ENCODE data around the gene UPK1A.

UPK1A gene

GRCh38 chr19:35636651-35637050, 29.7 kb upstream of the UPK1A start:
- H3K9ac ChIP-seq (ENCODE audit: low read depth, low read length) = no peak overlapping the region
- no peaks in the 10 kb centered on the region for H3K4me1 ChIP-seq (ENCODE audit: insufficient read depth, low read length)
- H3K9me3 ChIP-seq (ENCODE audit: insufficient read depth, low read depth, low read length) = no peaks in the 10 kb centered on the region
- no peak overlapping the region for H3K27ac ChIP-seq (ENCODE audit: low read length)
- no peaks in the 10 kb centered on the region for H3K27me3 ChIP-seq (ENCODE audit: insufficient read depth, low read length)
- no peak overlapping the region for H3K4me3 ChIP-seq (ENCODE audit: low read length)
- peaks cover 66% of the 10 kb centered on the region for H3K36me3 ChIP-seq (ENCODE audit: insufficient read depth, low read depth, low read length)

DNA sequence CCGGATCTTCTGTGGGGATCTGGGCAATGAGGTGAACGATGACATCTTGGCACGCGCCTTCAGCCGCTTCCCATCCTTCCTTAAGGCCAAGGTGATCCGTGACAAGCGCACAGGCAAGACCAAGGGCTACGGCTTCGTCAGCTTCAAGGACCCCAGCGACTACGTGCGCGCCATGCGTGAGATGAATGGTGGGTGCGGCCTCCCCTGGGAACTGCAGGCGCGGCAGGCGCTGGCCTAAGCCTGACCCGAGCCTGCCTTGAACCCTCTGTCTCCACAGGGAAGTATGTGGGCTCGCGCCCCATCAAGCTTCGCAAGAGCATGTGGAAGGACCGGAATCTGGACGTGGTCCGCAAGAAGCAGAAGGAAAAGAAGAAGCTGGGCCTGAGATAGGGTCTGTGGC, 29.2 kb upstream of the UPK1A start:
- Histone ChIP-seq H3K36me3 (ENCODE audit: insufficient read depth, low read depth, low read length) (peaks cover 61% of the 10 kb centered on the region), H3K4me1 (ENCODE audit: insufficient read depth, low read length) (peaks cover 4% of the 10 kb centered on the region; the same call in 1 of the 2 replicates), H3K9me3 (ENCODE audit: insufficient read depth, low read depth, low read length) (no peaks in the 10 kb centered on the region), H3K9ac (ENCODE audit: low read depth, low read length) (no peak overlapping the region), H3K4me3 (ENCODE audit: low read length) (no peak overlapping the region), H3K27me3 (ENCODE audit: insufficient read depth, low read length) (peaks cover 4% of the 10 kb centered on the region; the same call in 1 of the 2 replicates), H3K27ac (ENCODE audit: low read length) (no peak overlapping the region)

GRCh38 chr19:35639321-35639639, 27.0 kb upstream of the UPK1A start:
- Histone ChIP-seq H3K27ac (ENCODE audit: low read length) (no peak overlapping the region), H3K36me3 (ENCODE audit: insufficient read depth, low read depth, low read length) (peaks cover 41% of the 10 kb centered on the region), H3K4me3 (ENCODE audit: low read length) (no peak overlapping the region; the same call in 1 of the 2 replicates), H3K27me3 (ENCODE audit: insufficient read depth, low read length) (peaks cover 13% of the 10 kb centered on the region; the same call in 1 of the 2 replicates), H3K9ac (ENCODE audit: low read depth, low read length) (peak overlapping the region; percentile 42; the same call in 1 of the 2 replicates), H3K4me1 (ENCODE audit: insufficient read depth, low read length) (peaks cover 7% of the 10 kb centered on the region; the same call in 1 of the 2 replicates), H3K9me3 (ENCODE audit: insufficient read depth, low read depth, low read length) (no peaks in the 10 kb centered on the region)

DNA sequence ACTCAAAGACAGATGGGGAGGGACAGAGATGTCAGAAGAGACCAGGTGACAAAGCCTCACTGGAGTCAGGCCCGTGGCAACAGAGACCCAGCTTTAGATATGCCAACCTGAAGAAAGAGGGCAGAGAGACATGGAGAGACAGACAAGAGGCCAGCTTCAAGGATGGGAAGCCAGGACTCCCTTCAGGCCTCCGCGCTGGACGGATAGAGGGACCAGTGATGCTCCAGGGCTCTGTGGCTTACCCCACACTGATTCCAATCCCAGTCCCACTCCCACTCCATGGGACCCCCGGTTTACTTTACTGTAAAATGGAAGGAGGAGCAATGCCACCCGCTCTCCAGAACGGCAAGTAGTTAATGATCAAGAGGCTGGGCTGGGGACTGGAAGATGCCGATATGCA, 26.5 kb upstream of the UPK1A start:
- no peak overlapping the region for H3K27ac ChIP-seq (ENCODE audit: low read length)
- no peak overlapping the region for H3K9ac ChIP-seq (ENCODE audit: low read depth, low read length)
- H3K36me3 ChIP-seq (ENCODE audit: insufficient read depth, low read depth, low read length) = peaks cover 35% of the 10 kb centered on the region
- H3K4me1 ChIP-seq (ENCODE audit: insufficient read depth, low read length) = peaks cover 7% of the 10 kb centered on the region; the same call in 1 of the 2 replicates
- H3K9me3 ChIP-seq (ENCODE audit: insufficient read depth, low read depth, low read length) = no peaks in the 10 kb centered on the region
- peaks cover 13% of the 10 kb centered on the region; the same call in 1 of the 2 replicates for H3K27me3 ChIP-seq (ENCODE audit: insufficient read depth, low read length)
- no peak overlapping the region for H3K4me3 ChIP-seq (ENCODE audit: low read length)

GRCh38 chr19:35641515-35642151, 24.7 kb upstream of the UPK1A start, which contains the start of gene ETV2:
Gene ETV2 (plus strand): TSS chr19:35641745. CDS start chr19:35642461, 716 bp downstream.
- Histone ChIP-seq H3K4me1 (ENCODE audit: insufficient read depth, low read length) (peaks cover 13% of the 10 kb centered on the region; the same call in 1 of the 2 replicates), H3K27ac (ENCODE audit: low read length) (no peak within 1 kb of the TSS), H3K36me3 (ENCODE audit: insufficient read depth, low read depth, low read length) (peaks cover 18% of the 10 kb centered on the region), H3K9ac (ENCODE audit: low read depth, low read length) (no peak within 1 kb of the TSS; the same call in 1 of the 2 replicates), H3K27me3 (ENCODE audit: insufficient read depth, low read length) (peaks cover 29% of the 10 kb centered on the region), H3K4me3 (ENCODE audit: low read length) (peak within 1 kb of the TSS; percentile 35; the same call in 1 of the 2 replicates), H3K9me3 (ENCODE audit: insufficient read depth, low read depth, low read length) (no peaks in the 10 kb centered on the region)

DNA sequence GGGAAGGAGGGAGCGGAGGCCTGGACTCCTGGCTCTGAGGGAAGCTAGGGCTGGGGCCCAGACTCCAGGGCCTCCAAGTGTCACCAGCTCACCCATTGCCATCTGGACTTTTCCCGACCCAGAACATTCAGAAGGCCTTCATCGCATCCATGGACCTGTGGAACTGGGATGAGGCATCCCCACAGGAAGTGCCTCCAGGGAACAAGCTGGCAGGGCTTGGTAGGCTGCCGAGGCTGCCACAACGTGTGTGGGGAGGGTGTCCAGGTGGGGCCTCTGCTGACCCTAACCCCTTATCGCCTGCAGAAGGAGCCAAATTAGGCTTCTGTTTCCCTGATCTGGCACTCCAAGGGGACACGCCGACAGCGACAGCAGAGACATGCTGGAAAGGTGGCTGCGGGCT, 24.0 kb upstream of the UPK1A start:
- H3K27me3 ChIP-seq (ENCODE audit: insufficient read depth, low read length) = peaks cover 30% of the 10 kb centered on the region
- H3K36me3 ChIP-seq (ENCODE audit: insufficient read depth, low read depth, low read length) = peaks cover 11% of the 10 kb centered on the region
- H3K27ac ChIP-seq (ENCODE audit: low read length) = no peak overlapping the region
- peaks cover 13% of the 10 kb centered on the region; the same call in 1 of the 2 replicates for H3K4me1 ChIP-seq (ENCODE audit: insufficient read depth, low read length)
- no peaks in the 10 kb centered on the region for H3K9me3 ChIP-seq (ENCODE audit: insufficient read depth, low read depth, low read length)
- H3K4me3 ChIP-seq (ENCODE audit: low read length) = no peak overlapping the region
- H3K9ac ChIP-seq (ENCODE audit: low read depth, low read length) = no peak overlapping the region; the same call in 1 of the 2 replicates

GRCh38 chr19:35642798-35643254, 23.5 kb upstream of the UPK1A start:
- Histone ChIP-seq H3K27ac (ENCODE audit: low read length) (no peak overlapping the region), H3K9ac (ENCODE audit: low read depth, low read length) (peak overlapping the region; percentile 77; the same call in 1 of the 2 replicates), H3K36me3 (ENCODE audit: insufficient read depth, low read depth, low read length) (peaks cover 6% of the 10 kb centered on the region), H3K9me3 (ENCODE audit: insufficient read depth, low read depth, low read length) (no peaks in the 10 kb centered on the region), H3K4me3 (ENCODE audit: low read length) (peak overlapping the region; percentile 82; the same call in 1 of the 2 replicates), H3K4me1 (ENCODE audit: insufficient read depth, low read length) (peaks cover 13% of the 10 kb centered on the region; the same call in 1 of the 2 replicates), H3K27me3 (ENCODE audit: insufficient read depth, low read length) (peaks cover 30% of the 10 kb centered on the region)

- H3K4me3 ChIP-seq (ENCODE audit: low read length) = peak overlapping the region; percentile 82
- no peaks in the 10 kb centered on the region for H3K36me3 ChIP-seq (ENCODE audit: insufficient read depth, low read depth, low read length)
- H3K9me3 ChIP-seq (ENCODE audit: insufficient read depth, low read depth, low read length) = no peaks in the 10 kb centered on the region
- peaks cover 30% of the 10 kb centered on the region for H3K27me3 ChIP-seq (ENCODE audit: insufficient read depth, low read length)
- peak overlapping the region; percentile 77; the same call in 1 of the 2 replicates for H3K9ac ChIP-seq (ENCODE audit: low read depth, low read length)
- no peak overlapping the region for H3K27ac ChIP-seq (ENCODE audit: low read length)
- peaks cover 13% of the 10 kb centered on the region; the same call in 1 of the 2 replicates for H3K4me1 ChIP-seq (ENCODE audit: insufficient read depth, low read length)
These were observed 22.8 kb upstream of the UPK1A start for GRCh38 chr19:35643255-35644205.

GRCh38 chr19:35644206-35644986, 21.9 kb upstream of the UPK1A start:
- H3K4me1 ChIP-seq (ENCODE audit: insufficient read depth, low read length) = peaks cover 16% of the 10 kb centered on the region; the same call in 1 of the 2 replicates
- no peaks in the 10 kb centered on the region for H3K36me3 ChIP-seq (ENCODE audit: insufficient read depth, low read depth, low read length)
- no peaks in the 10 kb centered on the region for H3K9me3 ChIP-seq (ENCODE audit: insufficient read depth, low read depth, low read length)
- H3K4me3 ChIP-seq (ENCODE audit: low read length) = peak overlapping the region; percentile 82
- peaks cover 30% of the 10 kb centered on the region for H3K27me3 ChIP-seq (ENCODE audit: insufficient read depth, low read length)
- no peak overlapping the region for H3K27ac ChIP-seq (ENCODE audit: low read length)
- H3K9ac ChIP-seq (ENCODE audit: low read depth, low read length) = peak overlapping the region; percentile 77; the same call in 1 of the 2 replicates

DNA sequence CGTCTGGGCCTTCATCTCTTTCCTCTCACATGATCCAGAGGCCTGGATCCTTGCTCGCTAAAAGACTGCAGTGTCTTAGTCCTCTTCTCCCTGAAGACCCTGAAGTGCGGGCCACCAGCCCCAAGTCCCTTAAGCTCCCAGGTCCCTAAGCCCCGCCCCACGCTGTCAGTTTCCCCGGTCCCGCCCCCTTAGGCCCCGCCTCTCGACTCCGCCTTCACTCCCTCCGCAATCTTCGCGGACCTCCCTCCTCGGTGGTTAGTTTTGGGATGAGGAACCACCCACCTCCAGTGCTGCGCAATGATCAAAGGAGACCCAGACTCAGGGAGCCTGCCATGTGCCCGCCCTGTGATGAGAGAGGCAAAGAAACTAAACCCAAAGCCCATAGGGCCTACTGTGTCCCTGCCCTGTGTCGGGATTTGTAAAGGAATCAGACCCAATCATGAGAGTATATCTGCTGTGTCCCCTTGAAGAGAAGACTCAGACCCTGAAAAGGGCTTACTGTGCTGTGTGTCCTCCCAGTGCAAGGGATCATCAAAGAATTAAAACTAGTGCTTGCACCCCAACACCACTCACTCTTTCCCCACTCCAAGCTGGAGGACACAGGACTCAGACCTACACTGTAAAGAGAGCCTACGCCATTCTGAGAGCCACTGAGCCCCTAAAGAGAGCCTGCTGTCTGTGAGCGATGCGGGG, 21.2 kb upstream of the UPK1A start:
- Histone ChIP-seq H3K4me1 (ENCODE audit: insufficient read depth, low read length) (peaks cover 16% of the 10 kb centered on the region; the same call in 1 of the 2 replicates), H3K27ac (ENCODE audit: low read length) (no peak overlapping the region), H3K36me3 (ENCODE audit: insufficient read depth, low read depth, low read length) (no peaks in the 10 kb centered on the region), H3K4me3 (ENCODE audit: low read length) (peak overlapping the region; percentile 82), H3K9ac (ENCODE audit: low read depth, low read length) (peak overlapping the region; percentile 56; the same call in 1 of the 2 replicates), H3K27me3 (ENCODE audit: insufficient read depth, low read length) (peaks cover 30% of the 10 kb centered on the region), H3K9me3 (ENCODE audit: insufficient read depth, low read depth, low read length) (no peaks in the 10 kb centered on the region)

Data from iPS-20b (cell line).